ENCODE data around the gene OR4C5.
"Not testable (repeated sequence)": the region's sequence is repeated elsewhere in the genome, so short reads cannot be mapped to it uniquely, and the experiment has no call there.

Gene OR4C5

DNA sequence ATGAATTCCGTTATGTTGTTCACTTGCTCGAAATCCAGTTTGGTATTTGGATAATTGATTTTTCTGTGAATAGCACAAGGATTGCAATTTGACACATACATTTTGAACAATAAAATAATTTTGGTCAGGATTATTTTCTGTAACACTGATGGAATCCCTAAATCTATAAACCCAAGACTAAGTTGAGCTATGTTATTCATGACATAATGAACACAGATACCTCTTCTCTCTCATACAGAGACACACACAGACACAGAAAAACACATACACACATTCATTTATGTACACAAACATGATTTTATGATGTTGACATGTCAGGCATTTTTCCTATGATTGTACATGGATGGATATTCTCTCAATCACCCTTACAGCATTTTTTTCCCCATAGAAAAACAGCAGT, at the start of gene OR4C5:
OR4C5 (minus strand) TSS at position 101 of the 400 bp plus-strand sequence; CDS start at position 101, 0 bp downstream.
- Histone ChIP-seq H3K4me1 (peaks cover 7% of the 10 kb centered on the region; the same call in 1 of the 2 replicates), H3K4me2 (no peak within 1 kb of the TSS), H3K9me3 (peaks cover 15% of the 10 kb centered on the region), H3K27ac (no peak within 1 kb of the TSS), H3K27me3 (no peaks in the 10 kb centered on the region), H3K4me3 (no peak within 1 kb of the TSS), H3K9ac (no peak within 1 kb of the TSS), H4K20me1 (no peaks in the 10 kb centered on the region), H3K36me3 (no peaks in the 10 kb centered on the region)
- TF ChIP-seq Cebpa-rat (IDR thresholded peaks at IDR 0.05): no peak

DNA sequence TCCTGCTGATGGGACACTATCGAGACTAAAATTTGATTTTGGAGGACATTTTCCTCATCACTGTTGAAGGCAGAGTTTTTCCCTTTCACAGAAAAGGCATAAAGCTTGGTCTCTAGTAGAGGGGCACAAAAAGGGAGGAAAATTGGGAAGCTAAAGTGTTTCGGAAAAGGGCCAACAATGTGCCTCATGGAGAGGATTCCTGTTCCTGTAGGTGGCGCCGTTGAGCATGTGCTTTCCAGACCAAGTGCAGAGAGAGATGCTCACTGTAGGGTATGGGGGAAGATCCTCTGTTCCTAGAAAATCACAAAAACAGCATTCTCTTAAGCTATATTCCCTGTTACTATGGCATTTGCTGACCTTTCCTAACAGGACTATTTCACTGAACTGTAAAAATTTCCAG, 18.4 kb upstream of the OR4C5 start:
- TF ChIP-seq Cebpa-rat (IDR thresholded peaks at IDR 0.05): no peak
- H3K4me3 ChIP-seq: no peak overlapping the region
- peaks cover 30% of the 10 kb centered on the region for H3K9me3 ChIP-seq

DNA sequence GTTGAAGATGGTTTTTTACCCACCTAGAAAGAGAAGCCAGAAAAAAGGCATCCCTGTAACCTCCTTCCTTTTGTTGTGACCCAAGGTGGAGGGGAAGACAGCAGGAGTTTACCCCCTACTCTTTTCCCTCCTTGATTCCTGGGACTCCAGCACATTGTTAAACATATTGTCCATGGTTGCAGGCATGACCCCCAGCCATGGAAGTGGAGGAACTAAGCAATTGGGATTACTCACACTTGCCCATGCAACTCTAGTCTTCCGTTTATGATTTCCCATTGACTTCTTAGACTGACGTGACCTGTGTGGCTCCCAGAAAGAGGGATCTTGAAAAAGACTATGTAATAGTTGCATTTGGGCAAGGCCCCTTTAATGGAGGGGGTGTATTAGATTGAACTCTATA, 17.9 kb upstream of the OR4C5 start:
- H3K9me3 ChIP-seq: peaks cover 30% of the 10 kb centered on the region
- not testable (repeated sequence) for H3K9ac ChIP-seq, H3K4me1 ChIP-seq, H3K4me3 ChIP-seq, H3K27me3 ChIP-seq, H3K36me3 ChIP-seq, H3K27ac ChIP-seq, H4K20me1 ChIP-seq, H3K4me2 ChIP-seq

More for the DNA sequence above, 18.4 kb upstream of the OR4C5 start:
- no peak overlapping the region for H3K4me2 ChIP-seq
- no peaks in the 10 kb centered on the region for H4K20me1 ChIP-seq
- no peak overlapping the region for H3K9ac ChIP-seq
- H3K4me1 ChIP-seq: no peaks in the 10 kb centered on the region
- H3K36me3 ChIP-seq: no peaks in the 10 kb centered on the region
- H3K27me3 ChIP-seq: no peaks in the 10 kb centered on the region
- H3K27ac ChIP-seq: no peak overlapping the region

DNA sequence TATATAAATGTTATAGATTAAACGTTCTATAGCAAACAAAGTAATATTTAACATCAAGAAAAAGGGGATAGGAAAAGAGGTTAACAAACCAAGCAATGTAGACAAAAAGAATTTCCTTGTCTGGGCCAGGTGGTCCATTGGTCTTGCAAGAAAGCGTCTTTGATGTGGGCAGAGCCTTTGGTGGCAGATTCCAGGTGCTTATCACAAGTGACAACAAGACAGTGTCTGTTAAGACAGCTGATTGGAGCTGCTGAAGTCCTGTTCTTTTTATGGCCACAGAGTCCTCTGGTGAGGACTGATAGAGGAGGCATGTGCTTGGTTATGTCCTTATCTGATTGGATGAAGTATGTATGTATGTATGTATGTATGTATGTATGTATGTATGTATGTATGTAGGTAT, 5.0 kb downstream of the OR4C5 start:
- H3K9me3 ChIP-seq: peaks cover 27% of the 10 kb centered on the region
- H3K27ac ChIP-seq, H3K9ac ChIP-seq, H3K36me3 ChIP-seq, H3K4me3 ChIP-seq, H3K27me3 ChIP-seq, H3K4me1 ChIP-seq, H3K4me2 ChIP-seq, H4K20me1 ChIP-seq: not testable (repeated sequence)

DNA sequence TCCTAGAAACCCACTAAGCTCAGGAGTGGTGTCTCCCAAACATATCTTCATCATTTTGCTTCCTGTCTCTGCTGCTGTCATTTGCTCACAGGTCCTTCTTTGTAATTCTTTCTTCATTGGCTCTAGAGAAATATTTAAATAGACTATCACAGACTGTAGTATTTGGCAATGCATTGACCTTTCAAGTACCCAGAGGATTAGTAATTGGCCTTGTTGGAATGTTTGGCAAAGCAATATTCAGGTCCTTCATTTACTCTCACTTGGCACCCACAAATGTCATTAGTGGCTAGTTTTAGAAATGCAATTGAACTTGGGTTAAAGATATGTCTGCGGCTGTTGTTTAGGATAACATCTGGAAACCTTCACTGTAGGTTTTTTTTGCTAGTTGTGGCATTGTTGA, 11.6 kb downstream of the OR4C5 start:
- Histone ChIP-seq H3K4me1 (no peaks in the 10 kb centered on the region), H3K27ac (no peak overlapping the region), H3K27me3 (no peaks in the 10 kb centered on the region), H3K36me3 (no peaks in the 10 kb centered on the region), H3K9ac (no peak overlapping the region), H4K20me1 (no peaks in the 10 kb centered on the region), H3K4me3 (no peak overlapping the region), H3K9me3 (peaks cover 20% of the 10 kb centered on the region; the same call in 1 of the 2 replicates), H3K4me2 (no peak overlapping the region)
- TF ChIP-seq Cebpa-rat (IDR thresholded peaks at IDR 0.05): no peak

DNA sequence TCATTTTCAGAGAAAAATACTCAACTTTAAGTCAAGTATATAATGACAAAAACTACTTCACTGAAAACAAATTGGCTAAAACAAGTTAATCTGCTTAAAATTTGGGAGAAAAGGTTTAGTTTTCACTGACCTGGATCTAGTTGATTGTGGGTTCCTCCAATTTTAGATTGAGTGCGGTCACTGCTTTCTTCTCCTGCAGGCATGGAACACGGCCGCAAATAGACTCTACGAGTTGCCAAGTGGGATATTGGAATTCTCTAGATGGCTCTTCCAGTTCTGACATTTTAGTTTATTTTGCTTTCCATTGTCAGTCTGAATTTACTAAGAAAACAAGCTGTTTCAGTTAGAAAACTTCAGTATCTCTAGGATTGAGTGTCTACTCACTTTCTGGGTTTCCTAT, 12.3 kb downstream of the OR4C5 start:
- TF ChIP-seq Cebpa-rat (IDR thresholded peaks at IDR 0.05): no peak
- no peaks in the 10 kb centered on the region for H4K20me1 ChIP-seq
- peaks cover 20% of the 10 kb centered on the region; the same call in 1 of the 2 replicates for H3K9me3 ChIP-seq
- no peaks in the 10 kb centered on the region for H3K27me3 ChIP-seq
- no peak overlapping the region for H3K9ac ChIP-seq
- H3K4me1 ChIP-seq: no peaks in the 10 kb centered on the region
- no peak overlapping the region for H3K27ac ChIP-seq
- H3K36me3 ChIP-seq: no peaks in the 10 kb centered on the region
- no peak overlapping the region for H3K4me3 ChIP-seq
- H3K4me2 ChIP-seq: no peak overlapping the region

DNA sequence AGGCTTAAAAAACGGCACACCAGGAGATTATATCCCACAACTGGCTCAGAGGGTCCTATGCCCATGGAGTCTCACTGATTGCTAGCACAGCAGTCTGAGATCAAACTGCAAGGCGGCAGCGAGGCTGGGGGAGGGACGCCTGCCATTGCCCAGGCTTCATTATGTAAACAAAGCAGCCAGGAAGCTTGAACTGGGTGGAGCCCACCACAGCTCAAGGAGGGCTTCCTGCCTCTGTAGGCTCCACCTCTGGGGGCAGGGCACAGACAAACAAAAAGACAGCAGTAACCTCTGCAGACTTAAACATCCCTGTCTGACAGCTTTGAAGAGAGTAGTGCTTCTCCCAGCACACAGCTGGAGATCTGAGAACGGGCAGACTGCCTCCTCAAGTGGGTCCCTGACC, 20.0 kb downstream of the OR4C5 start:
- H3K4me3 ChIP-seq, H4K20me1 ChIP-seq, H3K4me2 ChIP-seq, H3K9ac ChIP-seq, H3K27me3 ChIP-seq, H3K36me3 ChIP-seq, H3K4me1 ChIP-seq, H3K27ac ChIP-seq: not testable (repeated sequence)
- H3K9me3 ChIP-seq: peaks cover 22% of the 10 kb centered on the region

DNA sequence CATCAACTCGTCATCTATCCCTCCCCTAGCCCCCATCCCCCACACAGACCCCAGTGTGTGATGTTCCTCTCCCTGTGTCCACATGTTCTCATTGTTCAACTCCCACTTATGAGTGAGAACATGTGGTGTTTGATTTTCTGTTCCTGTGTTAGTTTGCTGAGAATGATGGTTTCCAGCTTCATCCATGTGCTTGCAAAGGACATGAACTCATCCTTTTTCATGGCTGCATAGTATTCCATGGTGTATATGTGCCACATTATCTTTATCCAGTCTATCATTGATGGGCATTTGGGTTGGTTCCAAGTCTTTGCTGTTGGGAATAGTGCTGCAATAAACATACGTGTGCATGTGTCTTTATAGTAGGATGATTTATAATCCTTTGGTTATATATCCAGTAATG, 23.8 kb downstream of the OR4C5 start:
- not testable (repeated sequence) for H3K4me1 ChIP-seq, H3K4me2 ChIP-seq, H3K27me3 ChIP-seq, H4K20me1 ChIP-seq, H3K36me3 ChIP-seq, H3K4me3 ChIP-seq, H3K9ac ChIP-seq, H3K27ac ChIP-seq
- peaks cover 16% of the 10 kb centered on the region for H3K9me3 ChIP-seq

DNA sequence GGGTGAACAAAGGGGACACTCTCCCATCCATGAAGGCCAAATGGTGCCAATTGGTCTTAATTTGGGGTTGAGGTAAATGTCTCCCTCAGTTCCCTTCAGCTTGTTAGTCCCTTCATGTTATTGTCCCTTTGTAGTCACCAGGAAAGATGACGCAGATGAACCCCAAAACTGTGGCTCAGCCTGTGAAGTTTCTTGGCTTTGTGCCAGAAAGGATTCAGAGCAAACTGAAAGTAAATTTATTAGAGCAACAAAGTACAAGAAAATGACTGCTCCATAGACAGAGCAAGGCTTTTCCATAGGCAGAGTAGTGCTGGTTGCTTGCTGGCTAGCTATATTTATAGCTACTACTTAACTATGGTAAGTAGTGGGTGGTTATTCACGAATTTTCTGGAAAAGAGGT, 24.8 kb downstream of the OR4C5 start:
- no peak for TF ChIP-seq Cebpa-rat (IDR thresholded peaks at IDR 0.05)
- H3K4me1 ChIP-seq: no peaks in the 10 kb centered on the region
- H3K9me3 ChIP-seq: peaks cover 12% of the 10 kb centered on the region
- no peaks in the 10 kb centered on the region for H3K36me3 ChIP-seq
- H4K20me1 ChIP-seq: no peaks in the 10 kb centered on the region
- no peak overlapping the region for H3K27ac ChIP-seq
- H3K27me3 ChIP-seq: no peaks in the 10 kb centered on the region
- H3K4me2 ChIP-seq: no peak overlapping the region
- H3K4me3 ChIP-seq: no peak overlapping the region
- H3K9ac ChIP-seq: no peak overlapping the region

DNA sequence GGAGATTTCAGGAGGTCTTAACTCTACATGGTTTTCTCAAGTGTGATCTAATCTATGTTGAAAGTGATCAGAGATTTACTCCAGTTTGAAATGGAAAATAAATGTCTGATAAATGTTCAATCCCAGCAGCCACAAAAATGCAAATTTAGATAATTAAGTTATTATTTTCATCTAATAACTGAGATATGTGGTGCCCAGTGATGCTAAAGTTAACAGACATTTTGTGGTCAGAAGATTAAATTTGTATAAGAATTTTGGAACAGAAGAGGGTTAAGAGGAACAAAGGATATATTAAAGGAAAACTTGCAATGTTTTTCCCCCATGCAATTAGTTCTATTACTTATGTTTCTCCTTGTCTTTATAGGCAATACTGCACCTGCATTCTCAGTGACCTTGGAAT, 41.6 kb downstream of the OR4C5 start, which contains the start of gene OR4C3:
OR4C3 (plus strand) TSS at position 301 of the 400 bp plus-strand sequence. CDS start 102 bp downstream, outside the sequence.
- H3K27me3 ChIP-seq, H3K9me3 ChIP-seq, H3K4me3 ChIP-seq, H3K9ac ChIP-seq, H3K4me1 ChIP-seq, H4K20me1 ChIP-seq, H3K4me2 ChIP-seq, H3K36me3 ChIP-seq, H3K27ac ChIP-seq: not testable (repeated sequence)

DNA sequence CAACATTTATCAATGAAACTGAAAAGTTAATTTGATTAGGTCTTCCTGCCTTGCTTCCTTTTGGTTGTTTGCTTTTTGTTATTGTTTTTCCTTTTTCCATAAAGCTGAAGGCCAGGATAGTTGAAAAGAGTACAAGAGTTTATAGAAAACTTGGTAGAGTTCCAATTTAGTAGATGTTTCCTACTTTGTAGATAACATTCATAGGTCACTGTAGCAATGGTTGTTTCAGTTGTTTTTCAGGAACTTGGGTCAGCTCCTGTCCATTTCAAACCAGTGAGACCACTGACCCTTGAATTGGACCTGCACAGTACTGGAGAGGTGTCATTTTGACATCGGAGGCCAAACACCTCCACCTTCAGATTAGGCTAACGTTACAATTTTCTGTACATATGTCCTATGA, 46.5 kb downstream of the OR4C5 start:
- not testable (repeated sequence) for H4K20me1 ChIP-seq, H3K27ac ChIP-seq, H3K27me3 ChIP-seq, H3K9me3 ChIP-seq, H3K9ac ChIP-seq, H3K4me3 ChIP-seq, H3K4me1 ChIP-seq, H3K36me3 ChIP-seq, H3K4me2 ChIP-seq

All from BLaER1 (cell line).